DND-41 (cell line): ENCODE measurements around the gene RHBDD1.

Experiments used
- ATAC-seq: fragments of 200-7000 bp; cut with Tn5 transposase; 3 replicates; pipeline ENCODE4 v1.9.1; 2021; ENCODE audit warnings: low read depth; ENCODE audit not compliant: insufficient read depth
- DNase-seq: peaks from one replicate; pipeline ENCODE4 v3.0.0-alpha.2; 2020
- H2AFZ ChIP-seq: 2 replicates; pipeline ENCODE4 v1.6.0; 2012; ENCODE audit warnings: low read depth, low read length
- H3K27ac ChIP-seq: 2 replicates; pipeline ENCODE4 v1.5.1; 2012; ENCODE audit warnings: low read length, inconsistent platforms
- H3K27me3 ChIP-seq: fragments of 200-600 bp; sonication (generic); 2 replicates; pipeline ENCODE4 v1.6.0; 2012; ENCODE audit warnings: low read length, mild to moderate bottlenecking, inconsistent platforms; ENCODE audit not compliant: insufficient read depth, poor library complexity
- H3K36me3 ChIP-seq: 2 replicates; pipeline ENCODE4 v1.5.1; 2012; ENCODE audit warnings: low read length, inconsistent platforms; ENCODE audit not compliant: insufficient read depth
- H3K4me1 ChIP-seq: 2 replicates; pipeline ENCODE4 v1.5.1; 2012; ENCODE audit warnings: mild to moderate bottlenecking, low read length; ENCODE audit not compliant: insufficient read depth
- H3K4me2 ChIP-seq: 2 replicates; pipeline ENCODE4 v1.6.0; 2012; ENCODE audit warnings: mild to moderate bottlenecking, moderate library complexity, low read length, inconsistent platforms; ENCODE audit not compliant: insufficient read depth
- H3K4me3 ChIP-seq, 2 experiments: fragments of 200-600 bp in 1 of 2; shearing (Covaris generic) in 1 of 2; 2 replicates each; pipeline ENCODE4 v1.5.1; 2012 to 2016; ENCODE audit warnings: inconsistent platforms in 2 of 2, low read length in 2 of 2, mild to moderate bottlenecking in 2 of 2, low read depth in 1 of 2, moderate library complexity in 1 of 2
- H3K79me2 ChIP-seq: 2 replicates; pipeline ENCODE4 v1.6.0; 2012; ENCODE audit warnings: low read length, inconsistent platforms; ENCODE audit not compliant: insufficient read depth
- H3K9ac ChIP-seq: 2 replicates; pipeline ENCODE4 v1.6.0; 2012; ENCODE audit warnings: low read depth, mild to moderate bottlenecking, inconsistent platforms, low read length, moderate library complexity
- H3K9me3 ChIP-seq: 2 replicates; pipeline ENCODE4 v1.5.1; 2012; ENCODE audit warnings: low read length, moderate library complexity, mild to moderate bottlenecking, inconsistent platforms; ENCODE audit not compliant: insufficient read depth, severe bottlenecking
- H4K20me1 ChIP-seq: 2 replicates; pipeline ENCODE4 v1.6.0; 2012; ENCODE audit warnings: low read length; ENCODE audit not compliant: insufficient read depth
- CTCF ChIP-seq: IDR thresholded peaks from 2 replicates; pipeline ENCODE4 v1.5.1; 2012; ENCODE audit warnings: borderline replicate concordance, low read length, moderate library complexity, mild to moderate bottlenecking; ENCODE audit not compliant: poor library complexity, severe bottlenecking; ENCODE audit errors: extremely low read depth
- EZH2 ChIP-seq: IDR thresholded peaks from 3 replicates; pipeline ENCODE4 v1.6.1; 2012; ENCODE audit warnings: borderline replicate concordance, low read depth, mild to moderate bottlenecking, moderate library complexity, low read length, inconsistent platforms; ENCODE audit not compliant: severe bottlenecking

Gene RHBDD1

DNA sequence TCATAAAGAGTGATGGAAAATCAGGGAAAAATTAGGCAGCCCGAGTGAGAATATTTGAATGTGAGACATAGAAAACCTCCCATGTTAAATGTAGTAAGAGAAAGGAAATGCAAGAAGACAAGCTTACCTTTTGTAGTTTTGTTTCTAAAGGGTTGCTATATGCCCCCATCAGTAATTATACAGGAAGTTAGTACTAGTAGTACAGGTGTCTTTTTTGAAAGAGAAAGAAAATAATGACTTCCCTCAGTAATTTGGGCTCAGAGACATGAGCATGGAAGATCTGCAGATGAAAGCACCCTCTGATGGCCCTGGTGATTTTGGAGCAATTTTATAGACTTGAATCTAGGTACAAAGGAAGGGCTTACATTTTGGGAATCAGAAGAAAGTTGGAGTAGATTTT is 80.8 kb downstream of the RHBDD1 start:
- no peaks in the 10 kb centered on the region for H3K79me2 ChIP-seq
- no peaks in the 10 kb centered on the region for H3K27me3 ChIP-seq
- H3K27ac ChIP-seq: no peak overlapping the region
- no peaks in the 10 kb centered on the region for H3K4me1 ChIP-seq
- ATAC-seq (peak; percentile 64), DNase-seq (no peak)
- no peaks in the 10 kb centered on the region for H3K9me3 ChIP-seq
- H2AFZ ChIP-seq: no peak overlapping the region
- TF ChIP-seq EZH2 (no peak), CTCF (no peak)
- H3K9ac ChIP-seq: no peak overlapping the region
- no peak overlapping the region for H3K4me3 ChIP-seq
- H3K4me2 ChIP-seq: no peak overlapping the region
- H3K36me3 ChIP-seq: peaks cover 18% of the 10 kb centered on the region; the same call in 1 of the 2 replicates
- no peaks in the 10 kb centered on the region for H4K20me1 ChIP-seq

- H3K27me3 ChIP-seq: no peaks in the 10 kb centered on the region
- H4K20me1 ChIP-seq: no peaks in the 10 kb centered on the region
- H3K36me3 ChIP-seq: no peaks in the 10 kb centered on the region
- no peak overlapping the region for H3K4me3 ChIP-seq
- no peak overlapping the region for H3K9ac ChIP-seq
- no peak overlapping the region for H3K27ac ChIP-seq
- DNase-seq (no peak), ATAC-seq (no peak)
- no peaks in the 10 kb centered on the region for H3K4me1 ChIP-seq
- H3K79me2 ChIP-seq: no peaks in the 10 kb centered on the region
- H3K9me3 ChIP-seq: no peaks in the 10 kb centered on the region
- H2AFZ ChIP-seq: no peak overlapping the region
- no peak for TF ChIP-seq CTCF
- TF ChIP-seq EZH2: no peak
- no peak overlapping the region for H3K4me2 ChIP-seq
These were observed 96.6 kb downstream of the RHBDD1 start for GRCh38 chr2:226932443-226932842.

- no peak overlapping the region for H3K4me2 ChIP-seq
- no peak overlapping the region for H3K27ac ChIP-seq
- H3K36me3 ChIP-seq: no peaks in the 10 kb centered on the region
- H3K4me1 ChIP-seq: no peaks in the 10 kb centered on the region
- no peaks in the 10 kb centered on the region for H3K27me3 ChIP-seq
- no peaks in the 10 kb centered on the region for H3K9me3 ChIP-seq
- H4K20me1 ChIP-seq: no peaks in the 10 kb centered on the region
- H2AFZ ChIP-seq: no peak overlapping the region
- no peak overlapping the region for H3K9ac ChIP-seq
- ATAC-seq (no peak), DNase-seq (no peak)
- no peak for TF ChIP-seq EZH2
- no peak overlapping the region for H3K4me3 ChIP-seq
- no peaks in the 10 kb centered on the region for H3K79me2 ChIP-seq
These were observed 98.8 kb downstream of the RHBDD1 start for GRCh38 chr2:226934546-226935201.

- Histone ChIP-seq H3K4me3 (no peak overlapping the region), H3K4me2 (no peak overlapping the region), H3K27ac (no peak overlapping the region), H3K4me1 (no peaks in the 10 kb centered on the region), H3K36me3 (no peaks in the 10 kb centered on the region), H3K79me2 (no peaks in the 10 kb centered on the region), H3K27me3 (no peaks in the 10 kb centered on the region), H4K20me1 (no peaks in the 10 kb centered on the region), H3K9ac (no peak overlapping the region), H2AFZ (no peak overlapping the region), H3K9me3 (no peaks in the 10 kb centered on the region)
- DNase-seq (no peak), ATAC-seq (no peak)
- TF ChIP-seq EZH2 (no peak), CTCF (no peak)
These were observed 108.2 kb downstream of the RHBDD1 start for GRCh38 chr2:226943862-226944620.
